Measurements from ENCODE around the gene TOX3. TPM values are rescaled to one million over a fixed set of nuclear protein-coding genes. Genes with fewer than 3 reads are reported as not detected.
A peak's percentile ranks its signal among the peaks of the same experiment; 100 is the strongest.

Gene TOX3
- total and polyA plus RNA-seq, 8 donors = 2.8 to 6.0 (median 4.9) TPM

DNA sequence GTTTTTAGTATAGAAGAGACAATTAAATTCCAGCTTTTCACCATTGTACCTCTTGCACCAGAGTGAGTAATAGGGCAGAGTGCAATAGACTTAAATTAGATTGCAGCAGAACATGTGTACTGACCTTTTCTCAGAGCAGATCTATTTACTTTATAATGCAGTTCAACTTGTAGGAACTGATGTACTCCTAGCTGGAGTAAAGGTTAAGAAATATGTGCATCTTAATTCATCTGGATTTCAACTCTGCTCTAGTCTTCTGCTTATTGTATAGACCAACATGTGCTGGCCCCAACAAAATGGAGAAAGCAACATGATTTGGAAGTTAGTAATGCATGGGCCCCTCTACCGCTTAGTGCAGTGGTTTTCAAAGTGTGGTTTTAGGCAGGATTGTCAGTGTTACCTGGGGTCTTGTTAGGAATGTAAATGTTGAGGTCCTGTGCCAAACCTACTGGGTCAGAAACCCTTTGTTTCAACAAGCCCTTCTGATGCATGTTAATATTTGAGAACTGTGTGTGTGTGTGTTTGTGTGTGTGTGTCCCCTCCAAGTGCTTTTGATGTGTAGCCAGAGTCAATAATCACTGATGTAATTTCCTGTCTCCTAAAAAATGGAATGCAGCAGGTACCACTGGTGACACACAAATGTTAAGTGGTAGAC, 138.6 kb downstream of the TOX3 start:
- intact Hi-C loops (cut with DNase I) = no loop called here
- ATAC-seq = peak; percentile 28
- no peak for TF ChIP-seq CTCF (IDR thresholded peaks at IDR 0.05)

GRCh38 chr16:52407778-52408177, 139.2 kb downstream of the TOX3 start:
- TF ChIP-seq CTCF (IDR thresholded peaks at IDR 0.05) = no peak
- H3K4me3 ChIP-seq = no peak overlapping the region
- H3K9me3 ChIP-seq = no peaks in the 10 kb centered on the region
- no peaks in the 10 kb centered on the region for H3K4me1 ChIP-seq
- H3K27ac ChIP-seq = peak overlapping the region in 1 of 2 donors; percentile 31
- intact Hi-C loops (cut with DNase I) = no loop called here
- H3K36me3 ChIP-seq = no peaks in the 10 kb centered on the region
- ATAC-seq = peak; percentile 91
- DNase-seq = peak in 1 of 4 donors; percentile 16
- H3K27me3 ChIP-seq = no peaks in the 10 kb centered on the region

More for the DNA sequence above, 138.6 kb downstream of the TOX3 start:
- no peaks in the 10 kb centered on the region for H3K27me3 ChIP-seq
- DNase-seq = no peak
- no peaks in the 10 kb centered on the region for H3K9me3 ChIP-seq
- no peak overlapping the region for H3K4me3 ChIP-seq
- H3K36me3 ChIP-seq = no peaks in the 10 kb centered on the region
- no peaks in the 10 kb centered on the region for H3K4me1 ChIP-seq
- peak overlapping the region in 1 of 2 donors; percentile 14 for H3K27ac ChIP-seq

- H3K27ac ChIP-seq = no peak overlapping the region
- no peak for TF ChIP-seq CTCF (IDR thresholded peaks at IDR 0.05)
- ATAC-seq (no peak), DNase-seq (no peak)
- H3K4me1 ChIP-seq = no peaks in the 10 kb centered on the region
- H3K9me3 ChIP-seq = no peaks in the 10 kb centered on the region
- H3K4me3 ChIP-seq = no peak overlapping the region
- intact Hi-C loops (cut with DNase I) = no loop called here
- H3K27me3 ChIP-seq = no peaks in the 10 kb centered on the region
- H3K36me3 ChIP-seq = no peaks in the 10 kb centered on the region
Observed at GRCh38 chr16:52405441-52405840, 141.5 kb downstream of the TOX3 start.

GRCh38 chr16:52404546-52404945, 142.4 kb downstream of the TOX3 start:
- Histone ChIP-seq H3K4me3 (no peak overlapping the region), H3K27ac (no peak overlapping the region), H3K36me3 (no peaks in the 10 kb centered on the region), H3K9me3 (no peaks in the 10 kb centered on the region), H3K4me1 (no peaks in the 10 kb centered on the region), H3K27me3 (no peaks in the 10 kb centered on the region)
- intact Hi-C loops (cut with DNase I) = no loop called here
- DNase-seq (no peak), ATAC-seq (peak; percentile 25)
- no peak for TF ChIP-seq CTCF (IDR thresholded peaks at IDR 0.05)

- no peak overlapping the region for H3K4me3 ChIP-seq
- no peaks in the 10 kb centered on the region for H3K4me1 ChIP-seq
- no peak for ATAC-seq
- H3K9me3 ChIP-seq = no peaks in the 10 kb centered on the region
- no peak for DNase-seq
- intact Hi-C loops (cut with DNase I) = no loop called here
- no peaks in the 10 kb centered on the region for H3K27me3 ChIP-seq
- no peaks in the 10 kb centered on the region for H3K36me3 ChIP-seq
- no peak overlapping the region for H3K27ac ChIP-seq
- no peak for TF ChIP-seq CTCF (IDR thresholded peaks at IDR 0.05)
Observed at GRCh38 chr16:52399116-52399515, 147.8 kb downstream of the TOX3 start.
